SW 1271 (cell line): Measurements from ENCODE around the gene AADACL4.
A peak's percentile ranks its signal among the peaks of the same experiment; 100 is the strongest.
"Not testable (repeated sequence)": the region's sequence is repeated elsewhere in the genome, so short reads cannot be mapped to it uniquely, and the experiment has no call there.

Experiments
- DNase-seq, 2 experiments: peaks; one replicate each; lab custom pipeline; 2025; lab: John Stamatoyannopoulos, UW

AADACL4 gene

GRCh38 chr1:12658531-12659453, 14.9 kb downstream of the AADACL4 start:
- DNase-seq: peak; percentile 27 to 63

- DNase-seq: no peak
Observed at GRCh38 chr1:12661606-12662219, 17.8 kb downstream of the AADACL4 start.

DNA sequence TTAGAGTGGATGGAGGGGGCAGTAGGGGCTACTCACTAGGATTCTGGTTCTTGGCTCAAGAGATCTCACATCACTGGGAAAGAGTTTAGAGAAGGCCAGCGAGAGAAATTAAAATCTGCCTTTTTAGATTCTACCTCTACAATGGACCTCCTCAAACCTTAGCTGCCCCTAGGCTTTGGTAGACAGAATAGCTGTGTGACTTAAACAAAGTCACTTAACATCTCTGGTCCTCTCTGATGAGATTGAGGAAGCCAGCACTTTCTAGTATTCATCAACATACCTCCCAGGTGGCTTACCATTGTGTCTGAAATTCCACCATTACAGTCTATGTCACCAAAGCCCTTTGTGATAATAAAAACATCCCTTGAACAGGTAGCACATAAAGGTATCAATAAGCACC, 18.7 kb downstream of the AADACL4 start:
- no peak for DNase-seq

DNA sequence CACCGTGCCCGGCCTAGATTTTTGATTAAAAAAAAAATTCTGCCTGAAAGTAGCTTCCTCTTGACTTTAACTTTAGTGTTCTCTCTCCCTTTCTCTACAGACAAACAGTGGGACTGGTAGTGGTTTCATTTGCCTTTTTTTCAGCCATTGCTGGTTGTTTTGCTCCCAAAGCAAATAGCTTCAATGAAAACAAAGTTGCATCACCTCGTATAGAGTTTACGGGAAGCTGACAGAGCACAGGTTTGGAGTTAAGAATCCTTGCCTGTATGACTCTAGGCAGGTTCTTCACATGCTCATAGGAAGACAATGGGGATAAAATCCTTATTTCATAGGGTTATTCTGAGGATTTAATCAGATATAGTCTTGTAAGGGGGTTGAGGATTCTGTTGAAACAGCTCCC, 21.6 kb downstream of the AADACL4 start:
- no peak for DNase-seq

DNA sequence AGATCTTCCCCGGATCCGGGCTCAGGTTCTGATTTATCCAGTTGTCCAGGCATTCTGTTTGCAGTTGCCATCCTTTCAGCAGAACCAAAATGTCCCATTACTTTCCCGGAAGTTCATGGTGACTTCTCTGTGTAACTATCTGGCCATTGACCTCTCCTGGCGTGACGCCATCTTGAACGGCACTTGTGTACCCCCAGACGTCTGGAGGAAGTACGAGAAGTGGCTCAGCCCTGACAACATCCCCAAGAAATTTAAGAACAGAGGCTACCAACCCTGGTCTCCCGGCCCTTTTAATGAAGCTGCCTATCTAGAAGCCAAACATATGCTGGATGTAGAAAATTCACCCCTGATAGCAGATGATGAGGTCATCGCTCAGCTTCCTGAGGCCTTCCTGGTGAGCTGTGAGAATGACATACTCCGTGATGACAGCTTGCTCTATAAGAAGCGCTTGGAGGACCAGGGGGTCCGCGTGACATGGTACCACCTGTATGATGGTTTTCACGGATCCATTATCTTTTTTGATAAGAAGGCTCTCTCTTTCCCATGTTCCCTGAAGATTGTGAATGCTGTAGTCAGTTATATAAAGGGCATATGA, 22.4 kb downstream of the AADACL4 start:
- no peak for DNase-seq

DNA sequence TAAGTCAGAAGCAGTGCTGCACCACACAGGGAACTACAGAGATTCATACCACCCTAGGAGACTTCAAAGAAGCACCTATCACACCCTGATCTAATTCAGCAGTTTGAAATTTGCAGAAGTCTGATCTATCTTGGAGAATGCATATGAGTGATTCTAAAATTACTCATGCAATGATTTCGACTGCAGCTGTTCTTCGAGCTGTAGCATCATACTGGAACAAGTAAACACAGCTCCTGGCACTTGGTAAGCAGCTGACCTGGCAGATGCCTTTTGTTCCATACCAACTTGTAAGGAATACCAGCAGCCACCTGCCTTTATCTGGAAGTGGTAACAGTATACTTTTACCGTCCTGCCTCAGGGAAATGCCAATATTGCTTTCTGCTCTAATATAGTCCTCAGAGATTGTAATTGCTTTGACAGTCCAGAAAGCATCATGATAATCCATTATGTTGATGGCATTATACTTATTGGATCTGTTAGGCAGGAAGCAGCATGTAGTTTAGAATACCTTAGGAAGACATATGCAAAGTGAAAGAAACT, 25.7 kb downstream of the AADACL4 start:
- no peak for DNase-seq

DNA sequence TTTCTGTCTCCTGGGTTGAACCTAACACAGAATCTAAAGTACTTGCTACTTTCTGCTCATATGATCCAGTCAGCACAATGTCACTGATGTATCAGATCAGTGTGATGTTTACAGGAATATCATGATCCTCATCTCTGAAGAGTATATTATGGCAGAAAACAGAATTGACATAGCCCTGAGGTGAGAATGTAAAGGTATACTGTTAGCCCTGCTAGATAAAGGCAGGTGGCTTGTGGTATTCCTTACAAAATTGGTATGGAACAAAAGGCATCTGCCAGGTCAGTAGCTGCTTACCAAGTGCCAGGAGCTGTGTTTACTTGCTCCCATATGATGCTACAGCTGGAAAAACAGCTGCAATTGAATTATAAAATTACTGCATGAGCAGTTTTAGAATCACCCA, 30.5 kb downstream of the AADACL4 start:
- no peak for DNase-seq

GRCh38 chr1:12676122-12676521, 32.2 kb downstream of the AADACL4 start:
- not testable (repeated sequence) for DNase-seq

GRCh38 chr1:12677565-12677964, 33.7 kb downstream of the AADACL4 start:
- no peak for DNase-seq

DNA sequence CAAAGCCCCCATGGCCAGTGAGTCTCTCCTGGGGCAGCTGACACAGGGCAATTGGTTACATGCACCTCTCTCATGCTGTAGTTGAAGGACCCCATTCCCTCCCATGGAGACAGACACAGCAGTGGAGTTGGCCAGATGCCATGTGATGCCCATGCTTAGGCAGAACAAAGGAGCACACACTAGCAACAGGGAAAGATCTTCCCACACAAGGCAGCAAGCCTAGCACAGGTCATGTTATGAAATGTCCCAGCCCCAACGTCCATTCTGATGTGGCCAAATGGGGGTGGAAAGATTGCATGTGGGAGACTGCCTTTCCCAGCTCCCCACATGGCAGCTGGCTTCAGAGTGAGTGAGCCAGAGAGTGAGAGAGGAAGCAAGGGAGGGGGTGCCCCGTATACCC, 34.5 kb downstream of the AADACL4 start:
- DNase-seq: no peak

GRCh38 chr1:12678820-12679219, 34.9 kb downstream of the AADACL4 start:
- no peak for DNase-seq

GRCh38 chr1:12690156-12690555, 46.3 kb downstream of the AADACL4 start:
- no peak for DNase-seq

GRCh38 chr1:12692967-12693782, 49.3 kb downstream of the AADACL4 start:
- DNase-seq: no peak

DNA sequence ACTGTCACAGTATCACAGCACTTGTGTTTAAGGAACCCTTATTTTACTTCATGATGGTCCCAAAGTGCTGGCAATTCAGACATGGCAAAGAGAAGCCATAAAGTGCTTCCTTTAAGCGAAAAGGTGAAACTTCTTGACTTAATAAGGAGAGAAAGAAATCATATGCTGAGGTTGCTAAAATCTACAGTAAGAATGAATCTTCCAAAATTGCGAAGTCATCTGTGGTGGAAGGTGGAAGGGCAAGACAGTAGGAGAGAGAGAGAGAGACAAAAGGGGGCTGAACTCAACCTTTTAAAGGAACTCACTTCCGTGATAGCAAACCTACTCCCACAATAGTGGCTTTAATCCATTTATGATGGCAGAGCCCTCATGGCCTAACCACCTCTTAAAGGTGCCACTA, 52.8 kb downstream of the AADACL4 start:
- DNase-seq: no peak

GRCh38 chr1:12697397-12697796, 53.5 kb downstream of the AADACL4 start:
- no peak for DNase-seq

GRCh38 chr1:12703821-12704451, 60.1 kb downstream of the AADACL4 start:
- no peak for DNase-seq

- DNase-seq: no peak
Observed at GRCh38 chr1:12706061-12706460, 62.2 kb downstream of the AADACL4 start.

- DNase-seq: no peak
Observed at GRCh38 chr1:12708396-12709090, 64.7 kb downstream of the AADACL4 start.

DNA sequence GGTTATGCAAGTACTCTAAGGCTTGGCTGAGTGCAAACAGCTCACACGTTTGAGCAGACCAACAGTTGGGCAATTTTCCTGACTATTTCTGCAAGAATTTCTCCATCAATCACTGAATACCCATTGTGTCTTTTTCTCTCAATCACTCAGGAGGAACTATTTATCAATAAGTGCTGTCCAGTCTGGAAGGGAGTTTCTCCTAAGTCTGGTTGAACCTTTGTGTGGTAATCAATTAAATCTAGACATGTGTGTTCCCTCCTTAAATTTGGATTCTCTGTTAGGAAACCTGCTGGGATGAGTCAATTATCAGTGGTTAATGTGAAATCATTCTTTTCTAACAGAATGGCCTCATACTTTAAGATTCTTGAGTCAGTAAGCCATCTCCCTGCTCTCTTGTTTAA, 65.2 kb downstream of the AADACL4 start:
- DNase-seq: no peak

DNA sequence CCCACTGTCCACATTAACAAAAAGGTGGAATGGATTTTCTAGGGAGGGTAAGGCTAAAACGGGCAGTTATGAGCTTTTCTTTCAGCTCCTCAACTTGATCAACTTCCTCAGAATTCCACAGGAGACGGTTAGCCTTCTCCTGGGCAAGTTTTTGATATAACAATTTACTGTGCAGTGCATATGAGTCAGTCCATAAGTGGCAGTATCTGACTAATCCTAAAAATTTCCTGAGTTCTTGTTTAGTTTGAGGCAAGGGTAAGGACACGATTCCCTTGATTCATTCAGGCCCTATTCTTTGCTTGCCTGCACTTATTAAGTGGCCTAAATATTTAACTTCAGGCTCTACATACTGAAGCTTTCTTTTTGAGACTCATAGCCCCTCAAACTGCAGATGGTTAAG, 65.8 kb downstream of the AADACL4 start:
- no peak for DNase-seq

- DNase-seq: no peak
Observed at GRCh38 chr1:12711536-12711935, 67.7 kb downstream of the AADACL4 start.
